IPS-15b (cell line): ENCODE data around the gene C5orf34.
"Not testable (repeated sequence)": the region's sequence is repeated elsewhere in the genome, so short reads cannot be mapped to it uniquely, and the experiment has no call there.

Experiments used
- H3K27me3 ChIP-seq: one replicate; pipeline ENCODE4 v1.6.1; 2013; ENCODE audit warnings: low read length; ENCODE audit not compliant: control insufficient read depth, insufficient read depth
- H3K36me3 ChIP-seq: one replicate; pipeline ENCODE4 v1.6.1; 2013; ENCODE audit warnings: low read length; ENCODE audit not compliant: control insufficient read depth, insufficient read depth
- H3K4me1 ChIP-seq: one replicate; pipeline ENCODE4 v1.6.1; 2013; ENCODE audit warnings: mild to moderate bottlenecking, low read length; ENCODE audit not compliant: control insufficient read depth, insufficient read depth
- H3K4me3 ChIP-seq: one replicate; pipeline ENCODE4 v1.5.1; 2013; ENCODE audit warnings: low read depth, low read length
- H3K9ac ChIP-seq: one replicate; pipeline ENCODE4 v1.6.1; 2013; ENCODE audit warnings: low read depth, mild to moderate bottlenecking, low read length
- H3K9me3 ChIP-seq: one replicate; pipeline ENCODE4 v1.6.1; 2013; ENCODE audit warnings: mild to moderate bottlenecking, low read length; ENCODE audit not compliant: control insufficient read depth, insufficient read depth

C5orf34 gene

GRCh38 chr5:43467100-43467499 lies 47.8 kb downstream of the C5orf34 start:
- no peak overlapping the region for H3K4me3 ChIP-seq
- no peaks in the 10 kb centered on the region for H3K4me1 ChIP-seq
- no peak overlapping the region for H3K9ac ChIP-seq
- H3K9me3 ChIP-seq = no peaks in the 10 kb centered on the region
- H3K27me3 ChIP-seq = no peaks in the 10 kb centered on the region
- H3K36me3 ChIP-seq = no peaks in the 10 kb centered on the region

- H3K27me3 ChIP-seq, H3K9ac ChIP-seq, H3K4me1 ChIP-seq, H3K36me3 ChIP-seq, H3K4me3 ChIP-seq, H3K9me3 ChIP-seq: not testable (repeated sequence)
Observed at GRCh38 chr5:43465455-43465854, 49.5 kb downstream of the C5orf34 start.

DNA sequence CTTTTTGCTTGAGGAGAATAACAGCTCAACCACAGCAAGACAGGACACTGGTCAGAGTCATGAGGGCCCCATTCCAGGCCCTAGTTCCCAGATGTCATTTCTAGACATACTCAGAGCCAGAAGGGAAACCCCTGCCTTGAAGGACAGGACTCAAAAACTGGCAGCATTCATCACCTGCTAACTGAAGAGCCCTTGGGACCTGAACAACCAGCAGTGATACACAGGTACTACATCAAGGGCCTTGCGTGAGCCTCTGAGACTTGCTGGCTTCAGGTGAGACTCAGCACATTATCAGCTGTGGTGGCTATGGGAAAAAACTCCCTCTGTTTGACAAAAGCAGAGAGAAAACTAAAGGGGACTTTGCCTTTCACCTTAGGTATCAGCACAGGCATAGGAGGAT lies 53.9 kb downstream of the C5orf34 start:
- Histone ChIP-seq H3K4me3 (no peak overlapping the region), H3K4me1 (no peaks in the 10 kb centered on the region), H3K9me3 (no peaks in the 10 kb centered on the region), H3K36me3 (no peaks in the 10 kb centered on the region), H3K27me3 (no peaks in the 10 kb centered on the region), H3K9ac (no peak overlapping the region)

GRCh38 chr5:43456556-43456955 lies 58.4 kb downstream of the C5orf34 start:
- Histone ChIP-seq H3K4me3 (no peak overlapping the region), H3K27me3 (no peaks in the 10 kb centered on the region), H3K4me1 (no peaks in the 10 kb centered on the region), H3K9ac (no peak overlapping the region), H3K9me3 (no peaks in the 10 kb centered on the region), H3K36me3 (no peaks in the 10 kb centered on the region)

- not testable (repeated sequence) for H3K27me3 ChIP-seq
Observed at GRCh38 chr5:43441575-43441974, 73.4 kb downstream of the C5orf34 start.

GRCh38 chr5:43437062-43437660 lies 77.8 kb downstream of the C5orf34 start:
- no peak overlapping the region for H3K4me3 ChIP-seq
- H3K36me3 ChIP-seq = no peaks in the 10 kb centered on the region
- H3K4me1 ChIP-seq = no peaks in the 10 kb centered on the region
- no peak overlapping the region for H3K9ac ChIP-seq
- H3K27me3 ChIP-seq = no peaks in the 10 kb centered on the region
- no peaks in the 10 kb centered on the region for H3K9me3 ChIP-seq

More at GRCh38 chr5:43441575-43441974, 73.4 kb downstream of the C5orf34 start:
- H3K36me3 ChIP-seq, H3K4me1 ChIP-seq, H3K9ac ChIP-seq, H3K4me3 ChIP-seq, H3K9me3 ChIP-seq: not testable (repeated sequence)
